Islet precursor cell (in vitro differentiated cells): Measurements from ENCODE around the gene APEH.
"Not testable (repeated sequence)": the region's sequence is repeated elsewhere in the genome, so short reads cannot be mapped to it uniquely, and the experiment has no call there.

ENCODE experiments used
- DNase-seq: peaks from one replicate; pipeline ENCODE4 v3.0.0-alpha.2; 2018

The APEH gene

GRCh38 chr3:49694409-49695070 lies 20.4 kb downstream of the APEH start:
- DNase-seq = not testable (repeated sequence)

GRCh38 chr3:49695350-49696015 lies 21.3 kb downstream of the APEH start:
- DNase-seq = not testable (repeated sequence)

GRCh38 chr3:49699281-49699979 lies 25.3 kb downstream of the APEH start:
- DNase-seq = no peak

- no peak for DNase-seq
Measured at GRCh38 chr3:49700014-49700413, 25.9 kb downstream of the APEH start.

GRCh38 chr3:49700453-49701128 lies 26.4 kb downstream of the APEH start:
- DNase-seq = no peak

- DNase-seq = peak; percentile 73
Measured at GRCh38 chr3:49701388-49702077, 27.4 kb downstream of the APEH start.

GRCh38 chr3:49702672-49703071 lies 28.5 kb downstream of the APEH start:
- no peak for DNase-seq

GRCh38 chr3:49703443-49703927 lies 29.3 kb downstream of the APEH start:
- peak; percentile 86 for DNase-seq

GRCh38 chr3:49703956-49704355 lies 29.8 kb downstream of the APEH start:
- no peak for DNase-seq

- DNase-seq = no peak
Measured at GRCh38 chr3:49704629-49705028, 30.5 kb downstream of the APEH start.

- DNase-seq = no peak
Measured at GRCh38 chr3:49705390-49705960, 31.3 kb downstream of the APEH start.

GRCh38 chr3:49706456-49707112 lies 32.4 kb downstream of the APEH start:
- no peak for DNase-seq

GRCh38 chr3:49707113-49707480 lies 32.9 kb downstream of the APEH start:
- no peak for DNase-seq

GRCh38 chr3:49709852-49710251 lies 35.7 kb downstream of the APEH start:
- DNase-seq = no peak

GRCh38 chr3:49711489-49711888 lies 37.3 kb downstream of the APEH start:
- no peak for DNase-seq

GRCh38 chr3:49712166-49712565 lies 38.0 kb downstream of the APEH start:
- no peak for DNase-seq

GRCh38 chr3:49712631-49713317 lies 38.6 kb downstream of the APEH start:
- DNase-seq = no peak

GRCh38 chr3:49713336-49714105 lies 39.4 kb downstream of the APEH start:
- DNase-seq = no peak

- peak; percentile 45 for DNase-seq
Measured at GRCh38 chr3:49714728-49715550, 40.8 kb downstream of the APEH start.
